GM12872 (cell line): ENCODE results near the gene UBA5.
A peak's percentile ranks its signal among the peaks of the same experiment; 100 is the strongest.

ENCODE experiments used
- CTCF ChIP-seq: IDR thresholded peaks from 3 replicates; pipeline ENCODE4 v1.5.1; 2011; ENCODE audit warnings: low read depth, mild to moderate bottlenecking, low read length, moderate library complexity; ENCODE audit not compliant: insufficient read depth

The UBA5 gene

GRCh38 chr3:132716372-132716771 lies 56.2 kb downstream of the UBA5 start:
- TF ChIP-seq CTCF, result no peak

- TF ChIP-seq CTCF, result no peak
Observed at GRCh38 chr3:132720228-132720627, 60.1 kb downstream of the UBA5 start.

GRCh38 chr3:132721479-132722164 lies 61.5 kb downstream of the UBA5 start:
- TF ChIP-seq CTCF, result peak; percentile 41; the same call in 1 of the 3 replicates

GRCh38 chr3:132722165-132723023 lies 62.3 kb downstream of the UBA5 start, which contains the start of gene NPHP3:
TSS of gene NPHP3 (minus strand) at chr3:132722409. CDS start at chr3:132722355, 54 bp downstream.
- no peak for TF ChIP-seq CTCF

GRCh38 chr3:132723024-132723950 lies 63.2 kb downstream of the UBA5 start:
- no peak for TF ChIP-seq CTCF

- TF ChIP-seq CTCF, result peak; percentile 62
Observed at GRCh38 chr3:132726341-132726823, 66.3 kb downstream of the UBA5 start.
